Measurements from ENCODE around the gene C1orf105.
"Not testable (repeated sequence)": the region's sequence is repeated elsewhere in the genome, so short reads cannot be mapped to it uniquely, and the experiment has no call there.

C1orf105 gene, protein sequence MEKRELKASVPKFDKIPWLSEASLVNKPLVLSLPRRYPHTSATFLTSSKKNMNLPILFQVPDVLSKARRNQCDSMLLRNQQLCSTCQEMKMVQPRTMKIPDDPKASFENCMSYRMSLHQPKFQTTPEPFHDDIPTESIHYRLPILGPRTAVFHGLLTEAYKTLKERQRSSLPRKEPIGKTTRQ

DNA sequence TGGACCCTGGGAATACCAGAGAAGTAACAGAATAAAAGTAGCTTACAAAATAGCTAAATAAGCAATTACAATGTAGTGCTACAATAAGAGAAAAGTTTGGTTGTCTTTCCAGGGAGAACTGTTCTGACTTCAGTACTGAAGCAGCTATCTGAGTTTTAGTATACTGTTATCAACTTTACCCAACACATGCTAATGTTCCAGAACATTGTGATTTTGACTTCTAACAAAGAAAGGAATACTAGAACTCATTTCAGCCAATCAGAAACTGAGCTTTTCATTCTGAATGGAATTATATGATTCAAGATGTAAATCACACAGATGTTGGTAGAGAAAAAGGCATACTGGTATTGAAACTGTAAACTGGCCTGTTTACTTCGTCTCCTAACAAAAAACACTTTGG lies at the start of gene C1orf105:
Gene C1orf105 (plus strand): TSS at position 301 of the 400 bp plus-strand sequence. CDS start 201 bp downstream, outside the sequence.
- no peak for DNase-seq (ENCODE audit: low read depth in 2 of 2)

DNA sequence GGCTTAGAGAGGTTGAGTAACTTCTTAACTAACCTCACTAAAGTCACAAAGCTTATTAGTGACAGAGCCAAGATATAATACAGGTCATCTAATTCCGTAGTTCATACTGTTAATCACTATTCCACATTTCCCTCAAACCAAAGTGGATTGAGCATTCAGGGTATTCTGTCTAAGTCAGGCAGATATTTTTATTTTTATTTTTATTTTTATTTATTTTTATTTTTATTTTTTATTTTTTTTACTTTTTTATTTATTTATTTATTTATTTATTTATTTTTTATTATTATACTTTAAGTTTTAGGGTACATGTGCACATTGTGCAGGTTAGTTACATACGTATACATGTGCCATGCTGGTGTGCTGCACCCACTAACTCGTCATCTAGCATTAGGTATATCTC lies 48.8 kb upstream of the C1orf105 start:
- DNase-seq (ENCODE audit: low read depth in 2 of 2): not testable (repeated sequence)

DNA sequence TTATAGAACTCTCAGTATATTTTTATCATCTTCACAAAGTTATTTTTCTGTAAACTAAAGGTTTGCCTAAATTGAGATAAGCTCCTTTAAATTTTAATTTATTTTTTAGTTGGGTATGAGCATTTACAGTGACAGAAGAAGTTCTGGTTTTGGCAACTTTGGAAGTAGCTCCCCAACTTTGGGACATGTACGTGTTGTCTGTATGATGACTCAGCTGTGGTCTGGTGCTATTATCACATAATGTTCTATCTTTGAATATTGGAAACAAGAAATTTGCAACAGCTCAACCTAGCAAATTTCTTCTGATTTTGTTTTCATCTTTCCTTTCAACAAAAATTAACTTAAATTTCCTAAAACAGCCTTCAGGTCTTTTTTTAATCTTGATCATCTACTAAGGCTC lies 46.6 kb upstream of the C1orf105 start:
- DNase-seq (ENCODE audit: low read depth in 2 of 2): no peak

DNA sequence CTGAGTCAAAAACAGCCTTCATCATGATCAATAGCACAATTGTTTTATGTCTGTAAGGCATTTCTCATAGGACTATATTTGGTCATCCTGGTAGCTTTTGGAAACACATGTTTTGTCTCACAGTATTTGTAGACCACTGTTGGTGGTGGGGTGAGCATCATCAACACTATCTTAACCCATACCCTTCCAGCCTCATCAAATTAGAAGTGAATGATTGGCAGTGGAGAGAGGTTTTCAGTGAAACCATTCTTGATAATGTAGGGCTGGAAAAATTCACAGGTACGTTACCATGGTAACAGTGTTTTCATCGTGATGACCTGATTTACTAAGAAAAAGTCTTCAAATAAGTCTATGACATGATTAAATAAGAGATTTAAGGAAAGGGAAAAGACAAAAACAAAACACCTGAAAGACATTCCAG lies 45.3 kb upstream of the C1orf105 start:
- no peak for DNase-seq (ENCODE audit: low read depth in 2 of 2)

DNA sequence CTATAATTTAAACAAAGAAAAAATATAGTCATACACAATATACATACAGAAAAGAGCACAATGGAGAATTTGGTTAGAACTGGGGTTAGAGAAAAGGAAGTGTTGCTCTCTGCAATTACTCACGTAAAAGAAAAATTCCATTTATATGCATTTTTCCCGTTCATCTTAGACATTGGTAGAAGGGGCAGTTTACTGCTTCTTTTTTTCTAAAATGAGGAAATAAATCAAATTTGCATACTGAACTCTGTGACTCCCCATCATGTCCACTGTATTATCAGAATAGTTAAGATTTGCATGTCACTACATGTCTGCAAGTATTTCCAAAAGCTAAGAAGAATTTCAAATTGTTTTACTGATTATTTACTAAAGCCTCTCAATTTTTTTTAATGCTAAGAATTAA lies 44.1 kb upstream of the C1orf105 start:
- DNase-seq (ENCODE audit: low read depth in 2 of 2): no peak

DNA sequence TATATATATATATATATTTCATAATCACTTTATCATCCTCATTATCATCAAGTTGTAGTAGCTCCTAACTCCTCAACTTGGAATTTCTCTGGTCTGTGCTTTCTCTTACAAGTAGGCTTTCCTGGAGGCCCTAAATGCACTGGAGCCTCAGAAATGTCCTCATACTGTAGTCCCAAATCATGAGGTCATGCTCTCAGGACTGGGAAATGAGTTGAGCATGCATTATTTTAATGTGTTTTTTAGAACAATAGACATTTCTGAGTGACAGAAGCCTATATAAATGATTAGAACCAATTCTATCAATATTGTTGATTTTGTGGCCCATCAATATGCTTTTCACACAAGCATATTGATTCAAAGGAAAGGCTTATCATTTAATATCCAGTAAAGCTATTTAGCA lies 42.9 kb upstream of the C1orf105 start:
- DNase-seq (ENCODE audit: low read depth in 2 of 2): no peak

DNA sequence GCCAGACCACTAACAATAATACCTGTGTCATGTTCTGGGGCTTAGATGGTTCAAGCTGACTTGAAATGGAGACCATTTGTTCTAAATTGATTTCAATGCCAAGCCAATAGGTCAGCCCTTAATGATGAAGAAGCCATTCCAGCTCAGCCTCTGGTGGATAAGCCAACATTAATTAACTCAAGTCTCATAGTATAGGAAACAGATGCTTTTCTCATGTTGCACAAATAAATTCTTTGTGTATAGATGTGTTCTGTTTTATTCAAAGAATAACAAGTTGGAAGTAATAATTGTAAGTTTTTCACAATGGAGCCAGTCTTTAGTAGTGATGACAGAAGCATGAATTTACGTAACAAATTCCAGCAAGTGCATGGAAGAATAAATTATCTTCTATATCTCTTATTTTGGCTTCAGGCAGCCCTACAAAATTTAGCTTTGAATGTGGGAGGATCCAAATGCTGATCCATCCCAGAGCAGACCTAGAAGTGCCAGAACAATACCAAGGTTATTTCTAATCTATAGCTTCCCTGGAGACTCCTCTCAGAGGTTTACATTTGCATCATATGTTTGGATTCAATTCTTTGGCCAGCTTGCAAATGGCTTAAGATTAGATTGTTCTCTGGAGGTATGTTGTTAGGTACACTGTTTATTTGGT lies 42.2 kb upstream of the C1orf105 start:
- DNase-seq (ENCODE audit: low read depth in 2 of 2): no peak

DNA sequence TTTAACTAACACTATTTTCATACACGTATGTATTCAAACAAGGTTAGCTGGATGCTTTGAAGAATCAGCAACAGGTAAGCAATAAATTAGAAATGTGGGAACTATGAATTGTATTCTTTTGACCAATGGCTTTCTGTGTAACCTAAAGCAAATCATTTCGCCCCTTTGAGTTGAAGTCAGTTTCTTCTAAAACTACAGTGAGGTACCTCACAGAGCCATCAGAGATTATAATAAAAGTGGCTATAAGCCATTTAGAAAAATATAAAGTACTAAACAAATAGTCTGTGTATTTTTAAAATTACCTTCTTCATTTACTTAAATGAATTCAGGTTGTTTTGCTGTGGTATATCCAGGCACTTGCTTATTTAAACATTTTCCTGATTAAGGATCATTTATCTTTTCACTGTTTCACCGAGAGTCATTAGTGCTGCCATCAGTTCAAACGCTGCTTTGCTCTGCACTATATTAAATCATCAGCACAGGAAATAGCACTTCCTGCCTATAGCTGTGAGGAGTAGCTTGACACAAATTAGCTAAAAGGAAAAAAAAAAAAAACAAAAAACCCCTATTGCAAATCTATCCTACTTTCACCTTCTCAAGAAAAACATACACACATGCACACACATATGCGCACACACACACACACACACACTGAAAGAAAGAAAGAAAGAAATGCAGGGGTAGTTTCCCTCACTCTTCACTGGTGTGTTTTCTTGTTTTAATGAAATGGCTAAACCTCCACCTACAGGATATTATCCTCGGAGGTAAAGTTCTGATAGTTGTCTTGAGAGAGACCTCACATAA lies 39.8 kb upstream of the C1orf105 start:
- no peak for DNase-seq (ENCODE audit: low read depth in 2 of 2)

DNA sequence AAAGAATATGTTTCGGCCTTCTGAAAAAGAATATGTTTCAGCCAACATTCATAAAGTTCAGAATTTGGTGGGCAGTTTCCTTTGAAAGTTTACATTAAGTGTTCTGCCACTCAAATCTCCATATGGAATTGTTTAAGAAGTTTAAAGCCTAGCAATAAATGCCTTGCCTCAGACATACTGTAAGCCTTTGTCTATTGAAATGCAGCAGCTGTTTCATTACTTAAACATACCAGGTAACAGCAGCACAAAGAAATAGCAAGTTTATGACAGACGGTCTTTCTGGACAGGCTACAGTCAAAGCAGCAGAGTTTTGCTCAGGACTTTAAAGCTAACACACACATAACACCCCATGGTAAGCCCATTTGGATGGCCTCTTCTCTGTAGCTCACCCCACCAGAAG lies 38.5 kb upstream of the C1orf105 start:
- no peak for DNase-seq (ENCODE audit: low read depth in 2 of 2)

DNA sequence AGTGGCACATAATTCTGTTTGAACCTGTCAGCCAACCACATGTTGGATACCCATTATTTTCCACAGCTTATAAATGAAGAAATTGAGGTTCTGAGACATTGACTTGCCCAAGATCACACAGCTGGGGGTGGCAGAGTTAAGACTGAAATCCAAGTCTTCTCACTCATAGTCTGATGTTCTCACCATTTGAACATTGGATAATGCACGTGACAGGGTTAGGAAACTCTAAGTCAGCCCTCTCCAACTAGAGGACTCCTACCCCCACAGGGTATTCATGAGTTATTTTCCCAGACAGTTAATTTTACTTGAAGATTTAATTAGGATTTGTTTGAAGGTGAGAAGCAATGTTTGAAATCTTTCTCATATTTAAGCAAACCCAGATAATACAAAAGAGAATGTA lies 38.1 kb upstream of the C1orf105 start:
- DNase-seq (ENCODE audit: low read depth in 2 of 2): no peak

DNA sequence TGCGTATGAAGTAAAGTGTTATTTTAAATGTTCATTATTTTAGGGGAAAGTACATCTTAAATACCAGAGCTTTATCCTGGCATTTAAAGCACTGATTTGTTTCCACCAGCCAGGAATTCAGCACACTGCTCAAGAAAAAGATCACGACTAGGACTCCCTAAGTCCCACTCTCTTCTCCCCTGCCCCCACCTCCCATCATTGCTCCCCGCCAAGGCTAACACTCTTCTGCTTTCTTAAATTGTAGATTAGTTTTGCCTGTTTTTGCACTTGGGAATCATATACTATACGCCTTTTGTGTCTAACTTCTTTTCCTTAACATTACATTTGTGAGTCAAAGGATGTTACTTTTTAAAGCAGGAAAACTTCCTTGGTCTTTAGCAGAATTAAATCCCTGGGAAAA lies 37.5 kb upstream of the C1orf105 start:
- DNase-seq (ENCODE audit: low read depth in 2 of 2): no peak

DNA sequence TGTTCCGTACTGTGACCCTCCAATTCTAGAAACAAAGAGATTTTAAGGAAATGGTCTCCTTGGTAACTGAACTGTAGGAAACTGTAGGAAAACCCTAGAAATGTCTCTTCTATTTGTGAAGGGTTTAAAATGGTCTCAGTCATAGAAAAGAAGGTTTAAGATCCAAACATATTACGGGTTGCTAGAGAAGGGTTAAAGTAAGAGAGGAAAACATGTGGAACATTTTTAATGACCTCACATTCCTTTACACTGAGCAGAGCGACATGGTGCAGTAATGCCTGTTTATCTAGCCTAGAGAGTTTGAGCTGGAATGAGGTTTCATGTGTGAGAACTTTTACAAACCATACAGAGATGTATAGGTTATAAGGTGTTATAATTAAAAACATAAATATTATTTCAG lies 36.9 kb upstream of the C1orf105 start:
- DNase-seq (ENCODE audit: low read depth in 2 of 2): no peak

DNA sequence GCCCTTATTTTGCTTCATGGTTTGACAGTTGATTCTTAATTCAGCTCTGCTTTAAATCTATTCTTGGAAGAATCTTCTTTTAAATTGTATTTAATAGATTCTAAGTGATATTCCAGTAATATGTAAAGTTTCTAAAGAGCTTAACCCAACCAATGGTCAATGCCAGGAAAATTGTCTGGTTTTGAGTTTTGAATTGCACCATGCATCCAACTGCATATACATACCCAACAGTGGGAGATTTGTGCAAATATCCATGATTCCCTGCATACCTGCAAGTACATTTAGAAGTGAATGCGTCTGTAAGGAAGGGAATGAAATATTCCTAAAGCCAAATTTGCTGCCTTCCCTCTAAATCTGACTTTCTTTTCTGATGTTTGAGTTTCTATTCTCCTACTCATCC lies 35.8 kb upstream of the C1orf105 start:
- no peak for DNase-seq (ENCODE audit: low read depth in 2 of 2)

DNA sequence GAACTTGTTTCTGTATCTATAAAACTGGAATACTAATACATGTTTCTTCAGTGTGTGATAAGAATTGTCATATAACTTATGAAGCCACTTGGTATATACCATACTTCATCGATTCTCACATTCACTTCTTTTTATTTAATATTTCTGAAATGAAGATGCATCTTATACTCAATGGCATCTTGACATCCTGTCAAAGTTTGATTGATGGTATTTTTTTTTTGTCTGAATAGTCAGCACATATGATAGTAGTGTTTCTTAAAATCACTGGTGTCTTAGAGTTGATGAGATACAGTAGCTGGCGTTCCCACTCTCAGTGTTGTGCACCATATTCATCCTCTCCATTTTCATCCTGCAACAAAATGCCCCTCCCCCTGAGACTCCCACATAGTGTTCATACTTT lies 34.4 kb upstream of the C1orf105 start:
- no peak for DNase-seq (ENCODE audit: low read depth in 2 of 2)

DNA sequence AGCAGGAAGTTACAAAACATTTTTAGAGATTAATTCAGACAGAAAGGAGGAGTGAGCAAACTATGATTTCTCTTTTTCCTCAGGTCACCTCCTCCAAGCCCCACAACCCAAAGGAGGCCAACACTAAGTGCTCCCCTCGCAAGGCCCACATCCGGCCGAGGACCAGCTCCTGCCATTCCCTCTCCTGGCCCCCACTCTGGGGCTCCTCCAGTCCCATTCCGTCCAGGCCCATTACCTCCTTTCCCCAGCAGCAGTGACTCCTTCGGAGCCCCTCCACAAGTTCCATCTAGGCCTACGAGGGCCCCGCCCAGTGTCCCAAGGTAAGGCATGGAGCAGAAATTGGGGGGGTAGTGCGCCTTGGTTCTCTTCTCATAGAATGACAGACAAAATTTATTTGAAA lies 32.0 kb upstream of the C1orf105 start:
- no peak for DNase-seq (ENCODE audit: low read depth in 2 of 2)

DNA sequence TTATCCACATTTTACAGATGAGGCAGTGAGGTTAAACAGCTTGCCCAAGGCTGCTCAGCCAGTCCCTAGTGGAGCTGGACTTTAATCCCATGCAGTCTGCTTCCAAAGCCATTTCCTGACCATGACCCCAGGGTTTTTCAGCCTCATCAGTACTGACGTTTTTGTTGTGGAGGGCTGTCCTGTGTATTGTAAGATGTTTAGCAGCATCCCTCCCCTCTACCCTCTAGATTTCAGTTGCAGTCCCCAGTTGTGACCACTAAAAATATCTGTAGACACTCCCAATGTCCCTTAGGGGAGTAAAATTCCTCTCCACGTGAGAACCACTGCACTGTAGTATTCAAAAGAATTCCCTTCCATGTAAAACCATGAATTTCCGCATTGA lies 30.2 kb upstream of the C1orf105 start:
- DNase-seq (ENCODE audit: low read depth in 2 of 2): no peak

DNA sequence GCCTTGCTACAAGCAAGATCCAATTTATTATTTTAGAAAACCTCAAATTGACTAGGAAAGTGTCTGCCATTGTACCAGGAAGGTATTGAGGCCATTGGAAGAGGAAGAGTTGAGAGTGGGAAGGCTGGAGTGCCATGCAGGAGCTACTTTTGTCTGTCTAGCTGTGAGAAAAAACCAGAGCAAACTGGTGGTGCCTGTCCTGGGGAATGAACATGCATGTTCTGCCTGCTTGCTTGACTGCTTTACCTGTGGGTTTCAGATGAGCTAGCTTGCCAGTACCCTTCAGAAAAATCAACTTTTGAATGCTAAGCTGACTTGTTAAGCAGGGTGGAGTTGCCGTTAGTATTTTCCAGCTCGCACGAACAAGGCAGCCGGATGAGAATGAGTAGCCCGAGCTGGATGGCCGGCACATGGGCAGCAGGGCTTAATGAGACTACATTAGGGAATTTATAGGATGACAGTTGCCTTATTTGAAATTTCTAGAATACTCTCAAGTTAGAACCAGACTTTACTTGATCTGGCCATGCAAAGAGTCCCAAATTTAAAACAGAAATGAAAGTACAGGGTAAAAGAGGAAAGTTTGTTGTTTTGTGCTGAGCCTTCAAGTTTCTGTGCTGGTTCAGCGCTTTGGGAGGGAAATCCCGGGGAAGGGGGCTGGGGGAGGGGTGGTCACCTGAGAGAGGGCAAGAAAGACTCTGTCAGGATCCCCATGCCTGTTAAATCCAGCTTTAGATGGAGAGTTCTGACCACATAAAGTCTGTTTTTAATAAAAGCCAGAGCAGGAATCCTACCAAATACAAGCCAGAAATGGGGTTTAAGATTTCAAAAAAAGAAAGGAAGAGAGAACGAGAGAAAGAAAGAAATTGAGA lies 29.6 kb upstream of the C1orf105 start:
- no peak for DNase-seq (ENCODE audit: low read depth in 2 of 2)

DNA sequence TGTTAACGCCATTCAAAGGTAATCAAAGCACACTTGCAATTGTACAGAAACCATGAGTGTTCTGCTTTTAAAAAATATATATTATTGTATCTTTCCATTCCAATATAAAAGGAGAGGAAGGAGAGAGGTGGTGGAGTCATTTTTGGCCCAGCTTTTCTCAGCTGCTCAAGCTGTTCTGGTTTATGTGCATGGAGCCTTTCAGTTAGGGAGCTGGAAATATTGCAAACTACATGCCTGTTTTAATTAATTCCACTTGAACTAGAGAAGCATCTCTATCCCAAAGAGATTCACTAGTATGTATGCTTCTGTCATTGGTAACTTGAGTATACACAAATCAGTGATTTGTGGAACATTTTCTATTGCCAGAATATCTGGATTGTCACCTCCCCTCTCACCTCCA lies 28.5 kb upstream of the C1orf105 start:
- no peak for DNase-seq (ENCODE audit: low read depth in 2 of 2)

DNA sequence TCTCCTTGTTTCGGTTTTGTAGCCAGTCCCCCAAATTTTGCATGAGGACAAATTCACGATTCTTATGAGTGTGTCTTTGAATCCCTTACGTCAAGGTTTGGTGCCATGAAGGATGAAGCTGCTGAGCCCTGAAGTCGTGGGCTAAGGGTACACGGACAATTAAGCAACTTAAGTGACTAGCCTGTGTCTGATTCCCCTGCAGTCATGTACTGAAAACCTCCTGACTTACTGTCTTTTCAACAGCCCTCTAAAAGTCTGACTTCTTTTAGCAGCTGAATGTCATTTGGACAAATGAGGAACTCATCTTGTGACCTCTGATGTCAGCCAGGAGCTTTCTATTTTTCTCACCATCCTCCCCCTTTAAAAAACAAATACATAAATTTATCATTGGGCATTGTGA lies 27.1 kb upstream of the C1orf105 start:
- no peak for DNase-seq (ENCODE audit: low read depth in 2 of 2)

DNA sequence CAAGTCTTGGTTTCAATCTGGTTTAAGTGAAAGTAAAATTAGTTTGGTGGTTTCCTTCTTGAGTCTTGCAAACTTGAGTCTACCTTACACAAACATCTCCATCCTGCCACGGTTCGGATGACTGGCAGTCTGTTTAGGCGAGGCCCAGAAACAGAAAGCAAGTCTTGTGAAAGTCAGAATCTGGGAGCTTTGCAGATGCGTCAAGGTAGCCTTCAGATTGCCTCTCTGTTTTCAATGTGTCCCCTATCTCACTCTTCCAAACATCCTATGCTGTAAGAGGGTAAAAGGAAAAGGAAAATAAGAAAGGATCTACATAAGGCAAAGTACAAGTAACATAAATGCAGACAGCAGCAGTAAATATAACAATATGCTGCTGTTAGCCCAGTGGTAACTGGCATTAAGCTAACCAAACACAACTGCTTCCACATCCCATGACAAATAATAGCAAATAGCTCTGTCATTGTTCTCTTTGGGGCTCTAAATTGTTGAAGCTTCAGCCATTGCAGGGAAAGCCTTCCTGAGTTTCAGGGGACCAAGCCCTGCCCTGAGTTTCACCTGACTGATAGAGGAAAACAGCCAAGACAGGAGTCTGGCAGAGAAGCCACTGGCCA lies 26.2 kb upstream of the C1orf105 start:
- peak; percentile 51 for DNase-seq (ENCODE audit: low read depth in 2 of 2)

DNA sequence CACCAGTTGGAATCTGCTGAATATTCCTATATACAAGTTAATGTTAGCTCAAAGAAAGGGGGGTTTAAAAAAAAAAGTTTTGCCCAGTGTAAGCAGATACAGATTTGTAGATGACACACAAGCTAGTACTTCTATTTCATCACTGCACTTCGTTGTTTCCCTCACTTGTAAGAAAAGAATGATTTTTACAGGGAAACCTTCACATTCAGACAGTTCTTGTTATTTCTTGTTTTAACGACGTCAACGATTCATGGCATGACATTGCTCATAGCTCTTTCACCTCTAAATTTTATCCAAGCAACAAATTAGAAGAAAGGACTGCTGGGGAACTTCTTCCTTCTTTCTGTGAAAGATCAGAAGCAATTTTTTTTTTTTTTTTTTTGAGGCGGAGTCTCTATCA lies 25.7 kb upstream of the C1orf105 start:
- no peak for DNase-seq (ENCODE audit: low read depth in 2 of 2)

DNA sequence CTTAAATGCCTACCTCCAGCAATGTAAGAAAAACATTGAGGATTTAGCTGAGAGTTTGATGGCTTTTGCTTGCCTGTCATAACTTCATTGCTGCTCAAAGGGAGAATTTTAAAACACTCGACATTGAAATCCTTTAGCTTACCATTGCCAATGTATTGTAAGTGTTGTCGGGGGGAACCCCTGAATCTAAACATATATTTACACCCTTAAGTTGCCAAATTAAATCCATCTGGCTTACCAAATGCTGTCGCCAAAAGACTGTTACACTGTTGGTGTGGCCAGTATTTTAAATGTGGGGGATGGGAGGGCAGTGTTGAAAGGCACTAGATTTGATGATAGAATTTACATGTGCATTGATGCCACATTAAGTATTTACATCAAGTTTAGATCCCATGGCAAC lies 24.9 kb upstream of the C1orf105 start:
- no peak for DNase-seq (ENCODE audit: low read depth in 2 of 2)

Data from stimulated activated CD4-positive, alpha-beta T cell treated with anti-CD3 and anti-CD28 coated beads, Interleukin-12 subunit alpha, Interleukin-12 subunit beta, amount 100 ng/mL, for 24 hours (primary cell).